GM19395 (cell line): Measurements from ENCODE around the gene TOB2.
"Not testable (repeated sequence)": the region's sequence is repeated elsewhere in the genome, so short reads cannot be mapped to it uniquely, and the experiment has no call there.

ENCODE experiments used
- ATAC-seq: cut with Tn5 transposase; IDR thresholded peaks from one replicate; pipeline ENCODE4 v1.9.1; 2021; ENCODE audit warnings: mild to moderate bottlenecking, moderate library complexity; ENCODE audit not compliant: unreplicated experiment

The TOB2 gene

DNA sequence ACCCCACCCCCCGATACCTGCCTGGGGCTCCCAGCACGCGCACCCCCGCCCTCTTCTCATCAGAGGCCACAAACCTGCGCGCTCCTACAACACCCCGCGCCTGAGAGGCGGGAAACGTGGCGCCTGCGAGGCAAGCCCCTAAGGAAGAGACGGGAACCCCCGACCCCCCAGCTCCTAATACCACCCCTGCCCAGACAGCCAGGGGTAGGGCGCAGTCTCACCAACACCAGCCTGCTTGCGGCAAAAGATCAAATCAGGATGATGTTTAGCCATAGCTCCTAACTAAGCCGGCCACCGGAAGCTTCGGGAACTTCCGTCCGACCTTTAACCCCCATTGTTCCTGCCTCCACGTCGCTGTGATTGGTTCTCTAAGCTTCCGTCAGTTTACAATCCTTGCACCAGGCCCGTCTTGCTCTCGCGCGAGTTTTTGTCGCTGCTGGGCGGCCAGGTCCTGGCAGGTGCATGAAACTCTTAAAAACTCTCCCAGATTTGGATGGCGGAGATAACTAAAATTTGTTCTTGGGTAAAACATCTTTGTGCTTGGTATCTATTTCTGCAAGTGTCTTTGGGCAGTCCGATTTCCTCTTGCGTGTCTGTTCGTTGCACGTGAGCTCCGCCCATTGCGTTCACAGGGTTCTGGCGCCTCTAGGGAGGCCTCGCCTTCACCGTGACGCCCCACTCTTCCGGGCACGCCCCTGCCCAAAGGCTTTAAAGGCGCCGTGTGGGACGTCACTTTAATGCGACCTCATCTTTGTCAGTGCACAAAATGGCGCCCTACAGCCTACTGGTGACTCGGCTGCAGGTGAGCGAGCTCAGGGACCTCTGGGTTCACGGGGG lies 22.0 kb upstream of the TOB2 start, which contains the start of the genes ACO2 and PHF5A:
TSS of gene ACO2 (plus strand) at position 737 of the 837 bp plus-strand sequence. CDS start at position 767, 30 bp downstream.
TSS of gene PHF5A (minus strand) at position 312 of the 837 bp plus-strand sequence. CDS start at position 273, 39 bp downstream.
- ATAC-seq = peak; percentile 87

DNA sequence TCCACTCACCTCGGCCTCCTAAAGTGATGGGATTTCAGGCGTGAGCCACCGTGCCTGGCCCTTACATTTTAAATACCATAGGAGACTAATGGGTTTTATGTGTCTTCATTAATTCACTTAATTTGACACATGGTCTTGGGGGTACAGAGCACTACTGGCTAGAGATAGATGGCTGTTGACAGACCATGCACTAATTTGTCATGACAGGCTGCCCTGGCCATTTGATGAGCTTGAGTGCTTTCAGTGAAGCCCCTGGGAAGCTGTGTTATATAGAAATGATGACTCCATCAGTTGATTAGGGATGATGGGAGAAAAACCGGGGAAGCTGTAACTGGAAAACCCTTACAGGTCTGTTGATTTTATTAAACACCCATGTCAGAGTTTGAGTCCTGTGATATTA lies 15.3 kb upstream of the TOB2 start:
- no peak for ATAC-seq

DNA sequence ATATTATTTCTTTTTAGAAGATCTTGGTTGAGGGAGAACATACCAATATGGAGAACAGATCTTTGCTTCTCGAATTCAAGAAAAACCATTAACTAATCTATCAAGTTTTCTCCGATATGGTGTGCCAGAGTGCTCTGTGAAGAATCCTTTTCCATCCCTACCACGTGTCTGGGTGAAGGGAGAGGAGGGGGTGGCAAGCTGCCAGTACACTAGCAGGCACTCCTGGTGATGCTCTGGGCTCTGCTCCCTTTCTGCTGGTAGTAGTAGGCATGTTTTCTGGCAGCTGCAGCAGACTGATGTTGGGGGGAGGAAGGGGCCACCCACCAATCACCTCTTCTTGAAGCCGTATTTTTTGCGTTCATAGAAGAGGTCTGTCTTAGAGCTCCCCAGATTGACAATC lies 13.5 kb upstream of the TOB2 start:
- ATAC-seq = not testable (repeated sequence)

DNA sequence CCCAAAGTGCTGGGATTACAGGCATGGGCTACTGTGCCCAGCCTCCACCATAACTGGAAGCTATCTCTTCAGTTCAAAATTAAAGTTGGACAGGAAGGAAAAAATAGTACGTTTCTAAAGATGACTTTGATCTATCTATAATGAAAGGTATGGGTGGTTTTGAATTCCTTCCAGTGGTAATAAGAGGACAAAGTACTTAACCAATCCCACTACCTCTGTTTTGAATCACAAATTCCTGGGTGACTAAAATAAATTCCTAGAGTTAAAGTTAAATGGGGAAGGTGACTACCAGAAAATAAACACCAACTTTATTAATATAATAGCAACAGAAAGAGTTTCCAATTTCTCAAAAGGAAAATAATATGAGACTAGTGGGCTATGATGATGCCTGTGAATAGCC lies 12.8 kb upstream of the TOB2 start:
- ATAC-seq = no peak

DNA sequence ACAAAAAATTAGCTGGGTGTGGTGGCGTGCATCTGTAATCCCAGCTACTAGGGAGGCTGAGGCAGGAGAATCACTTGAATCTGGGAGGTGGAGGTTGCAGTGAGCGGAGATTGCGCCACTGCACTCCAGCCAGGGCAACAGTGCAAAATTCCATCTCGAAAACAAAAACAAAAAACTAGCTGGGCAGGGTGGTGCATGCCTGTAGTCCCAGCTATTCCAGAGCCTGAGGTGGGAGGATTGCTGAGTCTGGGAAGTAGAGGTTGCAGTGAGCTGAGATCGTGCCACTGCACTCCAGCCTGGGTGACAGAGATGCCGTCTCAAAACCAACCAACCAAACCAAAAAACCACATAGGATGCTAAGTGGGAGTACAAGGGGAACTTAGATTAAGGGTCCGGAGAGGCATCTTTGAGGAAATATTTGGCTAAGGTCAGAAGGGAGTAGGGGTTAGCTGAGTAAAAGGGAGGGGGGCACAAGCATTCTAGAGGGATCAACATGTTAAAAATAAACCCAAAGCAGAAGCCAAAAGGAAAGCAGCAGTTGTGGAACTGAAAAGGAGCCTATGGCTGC lies 11.6 kb upstream of the TOB2 start:
- no peak for ATAC-seq

DNA sequence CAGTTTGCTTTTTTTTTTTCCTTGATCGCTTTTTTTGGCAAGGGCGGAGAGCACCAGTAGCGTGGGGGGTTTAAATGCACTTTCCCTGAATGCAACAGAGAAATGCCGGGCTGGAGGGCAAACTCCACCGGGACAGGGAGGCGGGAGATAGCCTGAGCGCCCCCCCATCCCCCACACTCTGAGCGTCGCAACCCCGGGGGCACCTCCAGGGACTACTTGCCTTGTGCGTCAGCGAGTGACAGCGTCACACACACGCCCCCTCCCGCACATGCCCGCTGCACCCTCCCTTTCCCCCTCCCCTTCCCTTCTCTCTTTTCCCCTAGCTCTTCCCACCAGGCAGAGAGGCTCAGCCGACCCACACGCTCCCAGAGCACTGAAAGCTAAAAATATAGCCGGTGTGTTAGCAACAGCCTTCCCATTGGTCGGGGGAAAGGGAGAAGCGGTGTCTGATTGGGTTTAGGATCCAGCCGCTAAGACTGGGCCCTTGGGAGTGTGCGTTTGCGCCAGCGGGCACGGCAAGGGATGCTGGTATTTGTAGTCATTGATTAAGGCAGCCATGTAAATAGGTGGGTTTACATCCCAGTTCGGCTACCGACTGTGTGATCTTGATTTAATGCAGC lies 1.7 kb upstream of the TOB2 start:
- peak; percentile 59 for ATAC-seq

DNA sequence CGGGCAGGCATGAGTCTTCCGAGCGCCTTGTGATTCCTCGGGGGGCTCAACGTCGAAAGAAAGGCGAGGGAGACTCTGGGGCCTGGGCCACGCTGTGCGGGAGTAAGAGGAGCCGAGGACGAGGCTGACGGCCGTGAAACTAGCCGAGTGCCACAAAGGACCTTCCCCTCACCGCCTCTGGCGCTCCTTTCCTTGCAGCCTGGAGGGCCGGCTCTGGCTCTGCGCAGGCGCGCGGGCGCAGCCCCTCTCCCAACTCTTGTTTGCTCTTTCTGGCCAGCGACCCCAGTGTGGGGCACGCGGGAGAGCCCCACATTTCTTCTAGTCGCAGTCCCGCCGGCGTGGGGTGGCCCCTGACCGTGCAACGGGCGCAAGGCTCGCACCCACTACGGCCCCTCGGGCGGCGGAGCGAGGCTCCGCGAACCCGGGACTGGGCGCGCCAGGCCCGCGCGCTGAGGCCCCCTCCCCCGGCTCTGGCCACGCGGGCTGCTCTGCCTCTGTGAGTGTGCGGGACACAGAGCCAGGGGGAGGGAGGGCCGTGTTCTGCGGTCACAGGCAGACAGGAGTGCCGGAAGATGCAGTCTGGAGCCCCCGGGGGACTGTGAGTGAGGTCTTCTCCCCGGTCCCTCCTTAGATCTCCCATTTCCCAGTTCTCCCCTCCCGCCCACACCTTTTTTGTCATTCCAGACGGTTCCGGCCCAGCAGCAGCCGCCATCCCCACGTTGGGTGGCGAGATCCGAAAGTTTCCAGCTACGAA lies 1.0 kb upstream of the TOB2 start:
- ATAC-seq = no peak

DNA sequence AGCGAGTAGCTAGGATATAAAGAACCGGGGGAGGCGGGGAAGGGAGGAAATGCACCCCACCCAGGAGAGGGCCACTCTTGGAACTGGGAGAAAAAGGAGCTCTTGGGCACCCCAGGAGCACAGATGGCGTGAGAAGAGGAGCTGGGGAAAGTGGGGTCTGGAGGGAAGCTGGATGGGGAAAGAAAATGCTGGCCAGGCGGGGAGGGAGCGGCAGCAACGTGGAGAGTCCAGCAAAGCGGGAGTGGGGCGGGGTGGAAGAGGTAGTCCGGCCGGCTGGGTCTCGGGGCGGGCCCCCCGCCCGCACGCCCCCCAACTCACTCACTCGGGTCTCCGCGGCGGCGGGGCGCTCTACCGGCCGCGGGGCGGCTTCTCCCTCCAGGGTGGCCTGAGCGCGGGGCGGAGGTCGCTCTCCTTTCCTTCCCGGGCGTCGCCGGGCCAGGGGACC lies 522 bp downstream of the TOB2 start:
- no peak for ATAC-seq

DNA sequence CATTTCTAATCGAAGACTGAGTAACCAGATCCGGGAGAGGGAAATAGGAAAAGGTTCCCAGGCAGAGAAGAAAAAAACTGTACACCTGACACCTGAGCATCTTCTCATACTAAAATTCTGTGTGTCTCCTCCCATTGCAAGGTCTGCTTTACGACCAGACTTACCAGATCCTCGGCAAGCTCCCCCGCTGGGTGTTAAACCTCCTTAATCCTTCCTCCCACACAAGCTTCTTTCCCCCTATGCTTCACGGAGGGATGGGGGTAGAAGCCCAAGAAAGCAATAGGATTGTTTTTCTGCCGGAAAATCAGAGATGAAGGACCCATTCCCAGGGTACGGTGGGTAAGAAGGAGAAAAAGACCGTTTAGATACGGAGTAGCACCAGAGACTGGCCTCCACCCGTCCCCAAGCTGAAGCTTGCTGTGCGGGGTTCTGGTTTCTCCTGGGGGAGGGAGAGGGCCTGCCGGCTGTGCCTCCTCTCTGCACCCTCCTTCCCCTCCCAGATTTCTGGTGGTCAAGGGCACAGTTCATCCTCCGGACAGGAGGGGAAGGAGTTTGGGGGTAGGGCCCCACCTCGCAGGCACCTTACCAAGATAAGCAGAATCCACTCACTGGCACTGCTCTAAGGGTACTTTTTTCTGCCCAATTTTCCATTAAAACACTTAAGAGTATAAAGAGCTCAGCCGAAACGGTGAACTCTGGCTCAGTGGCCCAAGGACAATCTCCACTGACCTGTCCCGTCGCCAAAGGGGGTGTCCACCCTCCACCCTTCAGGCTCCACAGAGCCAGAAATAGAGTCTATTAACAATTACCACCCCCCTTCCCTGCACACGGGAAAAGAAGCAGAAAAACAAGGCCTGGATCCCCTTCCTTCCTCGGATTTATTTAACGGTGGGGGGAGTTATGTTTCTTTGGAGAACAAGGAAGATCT lies 1.2 kb downstream of the TOB2 start:
- ATAC-seq = no peak

DNA sequence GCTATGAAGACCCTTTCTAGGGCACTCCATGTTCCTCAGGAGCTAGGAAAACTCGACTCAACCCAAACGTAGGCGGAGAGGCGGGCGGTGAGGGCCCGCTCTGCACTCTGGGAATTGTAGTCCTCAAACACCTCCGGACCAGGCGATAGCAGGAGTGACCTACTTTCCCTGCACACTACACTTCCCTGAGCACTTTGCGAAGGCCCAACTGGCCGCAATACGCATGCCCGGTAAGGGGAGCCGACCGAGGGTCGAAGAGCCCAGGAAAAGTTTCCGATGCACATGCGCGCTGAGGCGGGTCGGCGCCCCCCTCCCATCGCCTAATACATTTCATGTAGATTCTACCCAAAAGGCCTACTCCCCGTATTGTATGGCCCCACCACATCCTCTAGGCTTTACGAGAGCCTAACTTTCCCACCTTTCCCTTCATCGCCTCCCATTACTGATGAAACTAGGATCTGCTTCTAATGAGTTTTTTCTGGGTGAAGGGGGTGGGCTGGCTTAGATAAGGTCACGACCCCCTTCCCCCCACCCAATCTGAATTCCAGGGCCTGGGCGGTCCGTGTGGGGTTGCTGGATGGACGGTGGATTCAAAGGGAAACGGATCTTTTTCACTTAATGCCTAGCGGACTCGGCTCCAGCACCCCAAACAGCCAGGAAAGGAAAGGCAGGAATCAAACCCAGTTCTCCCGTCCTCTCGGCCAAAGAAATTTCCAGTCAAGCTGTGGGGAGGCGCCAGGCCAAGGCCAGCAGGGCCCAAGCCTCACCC lies 2.1 kb downstream of the TOB2 start:
- peak; percentile 49 for ATAC-seq

DNA sequence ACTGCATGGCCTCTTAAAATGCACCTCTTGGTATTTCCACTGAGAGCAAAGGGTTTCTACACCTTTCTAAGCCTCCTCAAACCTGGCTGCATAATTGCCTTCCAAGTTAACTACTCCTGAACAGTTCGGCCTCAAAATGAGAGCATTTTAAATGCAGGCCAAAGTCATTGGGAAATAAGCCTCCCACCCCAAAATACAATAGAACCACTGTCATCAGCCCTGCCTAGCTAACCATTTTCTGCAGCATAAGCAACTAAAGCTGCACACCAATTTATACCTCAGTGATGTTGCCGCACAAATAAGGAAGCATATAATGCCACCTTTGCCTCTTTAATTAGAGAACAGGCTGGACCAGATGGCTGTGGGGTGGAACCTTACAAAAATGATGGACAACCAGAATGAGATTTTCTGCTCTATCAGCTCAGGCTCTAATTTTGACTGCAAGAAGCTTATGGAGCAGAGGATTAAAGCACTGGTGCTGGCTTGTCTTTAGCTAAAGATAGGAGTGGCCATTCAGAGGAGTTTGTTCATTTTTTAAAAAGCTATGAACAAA lies 4.3 kb downstream of the TOB2 start:
- no peak for ATAC-seq

DNA sequence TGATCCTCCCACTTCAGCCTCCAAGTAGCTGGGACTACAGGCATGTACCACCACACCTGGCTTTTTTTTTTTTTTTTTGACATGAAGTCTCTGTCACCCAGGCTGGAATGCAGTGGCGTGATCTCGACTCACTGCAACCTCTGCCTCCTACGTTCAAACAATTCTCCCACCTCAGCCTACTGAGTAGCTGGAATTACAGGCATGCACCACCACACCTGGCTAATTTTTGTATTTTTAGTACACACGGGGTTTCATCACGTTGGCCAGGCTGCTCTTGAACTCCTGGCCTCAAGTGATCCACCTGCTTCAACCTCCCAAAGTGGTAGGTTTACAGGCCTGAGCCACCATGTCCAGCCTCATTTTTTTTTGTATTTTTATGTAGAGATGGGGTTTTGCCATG lies 6.1 kb downstream of the TOB2 start:
- not testable (repeated sequence) for ATAC-seq

DNA sequence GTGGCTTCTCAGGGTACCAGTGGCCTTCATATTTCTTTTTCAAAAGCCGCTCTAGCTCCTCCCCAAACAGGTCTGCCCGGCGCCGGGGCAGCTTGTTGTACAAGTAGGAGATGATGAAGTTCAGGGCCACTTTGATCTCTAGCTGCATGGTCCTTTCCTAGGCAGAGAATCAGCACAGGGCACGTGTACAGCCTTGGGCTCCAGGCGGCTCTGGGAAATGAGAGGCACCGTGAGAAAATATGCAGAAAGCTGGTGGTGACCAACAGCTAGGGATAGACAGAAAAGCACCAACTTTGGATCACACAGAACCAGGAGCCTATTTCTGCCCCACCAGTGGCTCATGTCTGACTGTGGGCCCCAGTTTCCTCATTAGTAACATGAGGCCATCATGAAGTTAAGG lies 9.4 kb downstream of the TOB2 start:
- no peak for ATAC-seq

DNA sequence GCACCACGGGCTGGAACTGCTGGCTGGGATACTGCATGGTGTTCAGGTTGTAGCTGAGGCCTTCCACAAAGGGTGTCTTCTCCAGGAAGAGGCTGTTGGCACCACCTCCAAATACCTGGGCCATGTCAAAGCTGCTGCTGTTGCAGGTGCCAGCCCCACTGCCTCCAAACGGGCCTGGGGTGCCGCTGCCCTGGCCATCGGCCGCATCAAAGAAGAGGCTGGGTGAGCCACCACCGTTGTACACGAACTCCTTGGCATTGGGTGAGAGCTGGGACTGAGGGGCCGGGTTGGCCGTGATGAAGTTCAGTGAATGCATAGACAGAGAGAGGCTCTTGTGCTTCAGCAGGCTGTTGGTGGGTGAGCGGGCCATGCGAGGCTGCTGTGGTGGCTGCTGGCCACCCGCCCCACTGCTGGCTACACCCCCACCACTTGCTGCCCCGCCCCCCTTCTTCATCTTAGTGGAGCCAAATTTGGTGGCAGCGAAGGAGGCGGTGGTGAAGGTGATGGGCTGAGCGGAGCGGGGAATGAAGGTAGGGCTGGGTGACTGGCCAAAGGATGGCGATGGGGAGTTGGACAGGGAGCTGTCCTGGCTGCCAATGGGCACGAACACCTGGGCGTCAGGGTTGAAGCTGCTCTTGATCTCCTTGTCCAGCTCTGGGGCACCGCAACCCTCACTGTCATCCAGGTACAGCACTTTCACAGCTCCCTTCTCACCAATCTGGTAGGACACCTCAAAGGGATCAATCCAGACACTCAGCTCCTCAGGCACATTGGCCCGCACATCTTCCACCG lies 10.1 kb downstream of the TOB2 start:
- no peak for ATAC-seq

DNA sequence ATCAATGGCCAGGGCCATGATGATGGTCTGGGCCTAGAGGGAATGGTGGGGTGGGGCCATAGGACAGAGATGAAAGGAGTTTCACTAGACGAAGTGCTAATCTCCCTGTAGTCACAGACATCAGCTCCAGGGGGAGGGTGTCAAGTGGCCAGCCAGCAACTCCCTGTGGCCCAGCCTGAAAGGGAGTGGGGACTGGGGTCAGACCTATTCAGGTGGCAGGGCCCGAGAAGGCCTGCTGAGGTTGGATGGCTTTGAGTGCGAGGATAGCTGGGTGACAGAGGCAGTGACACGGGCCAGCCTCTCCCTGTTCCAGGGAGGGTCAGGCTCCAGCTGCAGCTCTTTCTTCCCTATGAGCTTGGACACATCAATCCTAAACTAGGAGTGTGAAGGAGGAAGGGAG lies 11.0 kb downstream of the TOB2 start:
- ATAC-seq = no peak

DNA sequence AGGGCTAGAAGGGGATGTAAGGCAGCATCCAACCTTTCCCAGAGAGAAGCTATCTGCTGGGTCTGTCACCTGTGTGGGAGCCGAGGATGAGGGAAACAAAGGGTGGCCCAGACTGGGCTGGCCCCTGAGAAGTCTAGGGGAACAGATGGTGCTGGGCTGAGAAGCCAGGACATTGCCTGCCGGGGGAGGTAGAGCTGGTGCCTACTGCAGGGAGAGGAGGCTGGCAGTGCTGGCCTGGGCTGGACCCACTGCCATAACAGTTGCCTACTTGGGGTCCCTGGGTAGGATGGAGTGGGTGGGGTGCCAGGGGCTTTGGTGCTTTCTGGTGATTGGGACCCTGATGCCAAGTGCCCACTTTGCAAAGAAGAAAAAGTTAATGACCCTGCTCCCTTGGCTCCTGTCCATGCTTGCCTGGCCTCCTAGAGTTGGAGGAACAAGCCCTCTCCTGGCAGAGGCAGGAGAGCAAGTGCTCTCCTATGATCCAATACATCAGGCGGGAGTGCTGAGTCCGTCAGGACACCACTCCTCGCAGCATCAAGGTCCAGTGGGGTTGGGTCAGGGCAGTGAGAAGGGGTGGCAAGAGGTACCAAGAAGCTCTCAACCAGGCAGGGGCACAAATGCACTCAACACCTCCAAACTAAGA lies 12.1 kb downstream of the TOB2 start:
- not testable (repeated sequence) for ATAC-seq

DNA sequence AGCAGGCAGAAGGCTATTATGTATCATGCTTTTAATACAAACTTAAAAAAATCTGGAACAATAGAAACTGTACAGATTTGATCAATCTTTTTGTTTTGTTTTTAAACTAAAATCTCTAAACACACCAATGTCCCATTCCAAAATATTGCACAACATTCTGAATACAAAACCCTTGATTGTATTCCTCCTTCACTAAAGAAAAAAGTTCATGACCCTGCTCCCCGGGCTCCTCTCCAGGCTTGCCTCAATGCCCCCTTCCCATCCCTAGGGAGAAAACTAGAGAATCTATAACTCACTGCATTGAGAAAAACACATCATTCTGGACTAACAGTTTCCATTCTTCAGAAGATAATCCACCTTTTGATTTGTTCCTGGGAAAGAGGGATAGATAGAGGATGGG lies 13.1 kb downstream of the TOB2 start:
- ATAC-seq = not testable (repeated sequence)

DNA sequence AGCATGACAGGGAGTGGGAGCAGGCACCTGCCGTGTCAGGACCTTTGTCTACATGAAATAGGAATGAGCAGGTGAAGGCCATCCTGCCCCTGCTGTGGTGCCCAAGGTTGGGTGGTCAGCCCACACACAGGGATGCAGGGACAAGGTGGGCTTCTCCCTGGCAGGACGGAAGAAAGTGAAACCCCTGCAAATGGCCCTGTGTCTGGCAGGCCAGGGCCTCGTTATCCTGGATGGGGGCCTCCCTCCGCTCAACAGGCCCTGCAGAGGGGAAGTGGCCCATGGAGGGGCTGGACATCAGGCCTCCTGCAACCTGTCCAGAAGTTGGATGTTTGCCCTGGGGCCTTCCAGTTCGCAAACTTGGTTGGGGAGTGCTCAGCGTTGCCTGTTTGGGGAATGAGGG lies 14.9 kb downstream of the TOB2 start:
- no peak for ATAC-seq
